H1 (cell line): ENCODE data around the gene UBAP2. TPM values are rescaled to one million over a fixed set of nuclear protein-coding genes. Genes with fewer than 3 reads are reported as not detected.

Source experiments
- CTCF ChIA-PET: fragments of 300-600 bp; sonication (Branson Sonifier 250); formaldehyde crosslinking; loops from one replicate; lab custom pipeline; 2021; ENCODE audit not compliant: partially characterized antibody; lab: Charles Lee
- POLR2A ChIA-PET: fragments of 300-600 bp; sonication (Branson Sonifier 250); formaldehyde crosslinking; loops from one replicate; lab custom pipeline; 2021; ENCODE audit warnings: inconsistent platforms; ENCODE audit not compliant: partially characterized antibody; lab: Charles Lee
- DNase-seq, 2 experiments: peaks; one replicate each; pipeline versions ENCODE4 v3.0.0 to v3.0.0-alpha.2; 2010 to 2022; ENCODE audit warnings: low spot score in 2 of 2, low read depth in 1 of 2, mixed read lengths in 1 of 2
- FAIRE-seq: peaks from 2 replicates; lab custom pipeline; 2011; peaks lifted over from hg19 to GRCh38; lab: Jason Lieb, UNC
- H2AFZ ChIP-seq: 2 replicates; pipeline ENCODE4 v1.8.1; 2012; ENCODE audit warnings: low read length, inconsistent platforms
- H2AK5ac ChIP-seq: 2 replicates; pipeline ENCODE4 v1.6.1; 2013; ENCODE audit warnings: low read depth, low read length
- H2BK120ac ChIP-seq: replicated peaks from 2 replicates; pipeline ENCODE3; 2013; ENCODE audit warnings: low read depth, low read length, inconsistent platforms
- H2BK12ac ChIP-seq: 2 replicates; pipeline ENCODE4 v1.6.1; 2013; ENCODE audit warnings: low read depth, low read length
- H2BK15ac ChIP-seq: 2 replicates; pipeline ENCODE4 v1.6.1; 2013; ENCODE audit warnings: low read length
- H2BK20ac ChIP-seq: 2 replicates; pipeline ENCODE4 v1.6.1; 2013; ENCODE audit warnings: low read length
- H2BK5ac ChIP-seq: 2 replicates; pipeline ENCODE4 v1.6.1; 2013; ENCODE audit warnings: low read depth, low read length
- H3K14ac ChIP-seq: 2 replicates; pipeline ENCODE4 v1.6.1; 2013; ENCODE audit warnings: inconsistent platforms; ENCODE audit not compliant: insufficient read length
- H3K18ac ChIP-seq: 2 replicates; pipeline ENCODE4 v1.6.1; 2013; ENCODE audit warnings: low read length; ENCODE audit errors: extremely low read depth
- H3K23ac ChIP-seq: 2 replicates; pipeline ENCODE4 v1.6.1; 2013; ENCODE audit warnings: inconsistent platforms; ENCODE audit not compliant: insufficient read length
- H3K23me2 ChIP-seq: 2 replicates; pipeline ENCODE4 v1.6.1; 2013; ENCODE audit warnings: low read depth, low read length
- H3K27ac ChIP-seq: 2 replicates; pipeline ENCODE4 v1.6.1; 2011; ENCODE audit warnings: low read depth, low read length, inconsistent platforms
- H3K27me3 ChIP-seq, 4 experiments: replicated peaks in 1 of 4; 1 replicate in 1 of 4; 2 replicates in 3 of 4; pipeline versions ENCODE4 v1.6.1 to v1.8.1; 2011 to 2013; ENCODE audit warnings: low read length in 3 of 4, mild to moderate bottlenecking in 3 of 4, inconsistent platforms in 2 of 4, mixed read lengths in 2 of 4, moderate library complexity in 1 of 4; ENCODE audit not compliant: control insufficient read depth in 3 of 4, insufficient read depth in 3 of 4; ENCODE audit errors: extremely low read depth in 1 of 4
- H3K36me3 ChIP-seq, 4 experiments: 2 replicates each; pipeline versions ENCODE4 v1.6.1 to v1.8.1; 2011 to 2013; ENCODE audit warnings: mild to moderate bottlenecking in 4 of 4, low read length in 3 of 4, moderate library complexity in 2 of 4, control low read depth in 1 of 4, inconsistent platforms in 1 of 4; ENCODE audit not compliant: insufficient read depth in 4 of 4, control insufficient read depth in 2 of 4
- H3K4ac ChIP-seq: replicated peaks from 2 replicates; pipeline ENCODE3; 2013; ENCODE audit warnings: low read length, low read depth, mixed read lengths, inconsistent platforms; ENCODE audit not compliant: insufficient read length
- H3K4me1 ChIP-seq, 4 experiments: replicated peaks in 1 of 4; 1 replicate in 1 of 4; 2 replicates in 3 of 4; pipeline versions ENCODE4 v1.6.1 to v1.8.1; 2011 to 2013; ENCODE audit warnings: low read length in 3 of 4, inconsistent platforms in 2 of 4, mixed read lengths in 1 of 4; ENCODE audit not compliant: insufficient read depth in 4 of 4, control insufficient read depth in 3 of 4
- H3K4me2 ChIP-seq, 2 experiments: 2 replicates each; pipeline versions ENCODE4 v1.6.1 to v1.8.1; 2011 to 2013; ENCODE audit warnings: low read depth in 2 of 2, low read length in 2 of 2, control low read depth in 1 of 2, inconsistent platforms in 1 of 2, mild to moderate bottlenecking in 1 of 2; ENCODE audit not compliant: insufficient read depth in 1 of 2
- H3K4me3 ChIP-seq, 4 experiments: fragments of 200-600, 300-600 bp in 1 of 4; sonication (generic), shearing (Covaris generic), sonication (Bioruptor Twin) in 1 of 4; 2 replicates each; pipeline versions ENCODE4 v1.5.1 to v1.8.1; 2011 to 2016; ENCODE audit warnings: low read length in 4 of 4, low read depth in 3 of 4, control low read depth in 2 of 4, inconsistent platforms in 2 of 4, mild to moderate bottlenecking in 2 of 4, mixed read lengths in 1 of 4, moderate library complexity in 1 of 4; ENCODE audit not compliant: insufficient read depth in 2 of 4; ENCODE audit errors: extremely low read depth in 1 of 4
- H3K56ac ChIP-seq: replicated peaks from 2 replicates; pipeline ENCODE3; 2013; ENCODE audit warnings: low read depth, mild to moderate bottlenecking, mixed read lengths, low read length, inconsistent platforms; ENCODE audit not compliant: insufficient read length
- H3K79me1 ChIP-seq: 2 replicates; pipeline ENCODE4 v1.6.1; 2013; ENCODE audit warnings: low read depth, low read length, control low read depth
- H3K79me2 ChIP-seq, 2 experiments: 2 replicates each; pipeline versions ENCODE4 v1.6.1 to v1.8.1; 2012 to 2013; ENCODE audit warnings: low read length in 2 of 2, mild to moderate bottlenecking in 2 of 2, inconsistent platforms in 1 of 2; ENCODE audit not compliant: insufficient read depth in 2 of 2, control insufficient read depth in 1 of 2
- H3K9ac ChIP-seq, 4 experiments: replicated peaks in 1 of 4; 1 replicate in 1 of 4; 2 replicates in 3 of 4; pipeline versions ENCODE4 v1.6.1 to v1.8.1; 2011 to 2013; ENCODE audit warnings: low read depth in 3 of 4, low read length in 3 of 4, control low read depth in 2 of 4, mild to moderate bottlenecking in 2 of 4, moderate library complexity in 2 of 4, inconsistent platforms in 1 of 4; ENCODE audit errors: extremely low read depth in 1 of 4
- H3K9me3 ChIP-seq, 2 experiments: 2 replicates each; pipeline versions ENCODE4 v1.6.1 to v1.8.1; 2012 to 2013; ENCODE audit warnings: mild to moderate bottlenecking in 2 of 2, moderate library complexity in 2 of 2, control low read depth in 1 of 2, inconsistent platforms in 1 of 2, low read depth in 1 of 2, low read length in 1 of 2, mixed read lengths in 1 of 2; ENCODE audit not compliant: insufficient read depth in 2 of 2
- H4K20me1 ChIP-seq, 2 experiments: replicated peaks in 1 of 2; 2 replicates each; pipeline versions ENCODE3 to v1.8.1; 2011 to 2013; ENCODE audit warnings: inconsistent platforms in 2 of 2, low read length in 2 of 2, mild to moderate bottlenecking in 1 of 2; ENCODE audit not compliant: insufficient read depth in 2 of 2, control insufficient read depth in 1 of 2
- H4K5ac ChIP-seq: 2 replicates; pipeline ENCODE4 v1.6.1; 2013; ENCODE audit warnings: low read length, low read depth, mixed read lengths, inconsistent platforms; ENCODE audit not compliant: insufficient read length
- H4K8ac ChIP-seq: 2 replicates; pipeline ENCODE4 v1.8.0; 2013; ENCODE audit warnings: mild to moderate bottlenecking, moderate library complexity, low read length, inconsistent platforms; ENCODE audit not compliant: insufficient read depth; ENCODE audit errors: extremely low read depth
- H4K91ac ChIP-seq: replicated peaks from 2 replicates; pipeline ENCODE3; 2013; ENCODE audit warnings: low read length, mixed read lengths, inconsistent platforms; ENCODE audit not compliant: insufficient read length
- BRCA1 ChIP-seq: IDR thresholded peaks from 2 replicates; pipeline ENCODE4 v1.6.1; 2012; ENCODE audit warnings: low read depth, low read length, improper control_type of control experiment
- KDM1A ChIP-seq: fragments of 200-600, 300-600 bp; sonication (generic); IDR thresholded peaks from 2 replicates; pipeline ENCODE4 v1.7.1; 2016; ENCODE audit warnings: mild to moderate bottlenecking, low read length, borderline replicate concordance
- KDM5A ChIP-seq: fragments of 200-600 bp; IDR thresholded peaks from 2 replicates; pipeline ENCODE4 v1.7.1; 2012; ENCODE audit warnings: mild to moderate bottlenecking, low read length, inconsistent platforms, mixed read lengths
- MAFK ChIP-seq: IDR thresholded peaks from 2 replicates; pipeline ENCODE4 v1.6.1; 2012; ENCODE audit warnings: low read depth, mild to moderate bottlenecking, improper control_type of control experiment, low read length
- NANOG ChIP-seq: IDR thresholded peaks from 2 replicates; pipeline ENCODE4 v1.6.1; 2011; ENCODE audit warnings: low read length, low read depth, mild to moderate bottlenecking, inconsistent platforms; ENCODE audit not compliant: insufficient read depth, poor library complexity, severe bottlenecking
- POLR2A ChIP-seq, 2 experiments: IDR thresholded peaks; 1 replicate in 1 of 2; 2 replicates in 1 of 2; pipeline ENCODE4 v1.6.1; 2011; ENCODE audit warnings: low read depth in 2 of 2, low read length in 2 of 2, mild to moderate bottlenecking in 2 of 2; ENCODE audit errors: control extremely low read depth in 1 of 2
- SAP30 ChIP-seq: fragments of 300-600 bp; sonication (generic); IDR thresholded peaks from 2 replicates; pipeline ENCODE4 v1.7.1; 2012; ENCODE audit warnings: low read length, moderate library complexity, mild to moderate bottlenecking, inconsistent platforms; ENCODE audit not compliant: insufficient read depth, insufficient replicate concordance
- SP1 ChIP-seq: IDR thresholded peaks from 2 replicates; pipeline ENCODE4 v1.6.1; 2011; ENCODE audit warnings: low read depth, low read length
- WGBS, 2 experiments: shearing (Covaris generic) in 1 of 2; methylation state at CpG; one replicate each; pipeline versions ENCODE4 v1.1.6 to v1.1.7; 2013 to 2015; ENCODE audit warnings: low lambda C conversion rate in 2 of 2, mixed read lengths in 2 of 2, inconsistent platforms in 1 of 2, low coverage in 1 of 2, missing lambda C conversion rate in 1 of 2; ENCODE audit not compliant: insufficient replicate concordance in 2 of 2, insufficient coverage in 1 of 2, insufficient read length in 1 of 2; ENCODE audit errors: extremely low coverage in 1 of 2, missing lambda C conversion rate in 1 of 2; 5-methylcytosine and 5-hydroxymethylcytosine counted together
- polyA plus RNA-seq, 7 experiments: library from polyadenylated mRNA; depleted of rRNA in 3 of 7; stranded (reverse) in 5 of 7; unstranded in 2 of 7; fragments of >200 nt in 5 of 7; fragments of 200-250 nt in 2 of 7; gene quantifications; 1 replicate in 5 of 7; 2 replicates in 1 of 7; 4 replicates in 1 of 7; pipeline versions ENCODE4 v1.2.1 to v1.2.3, GENCODE V29; 2011 to 2013; ENCODE audit warnings: missing spikeins in 2 of 7, mixed read lengths in 2 of 7
- total RNA-seq: library from RNA; stranded (reverse); fragmentation: NEBNext Ultra II Directional; extraction: Animal tissue kit (Norgen Biotek cat#: 25700); gene quantifications from 2 replicates; pipeline ENCODE4 v1.2.1, GENCODE V29; 2021
- TF ChIP-seq, protein P1 (sequence below): IDR thresholded peaks from 2 replicates; pipeline ENCODE4 v1.6.1; 2011; ENCODE audit warnings: low read length, improper control_type of control experiment
- TF ChIP-seq, protein P2 (sequence below), 3 experiments: IDR thresholded peaks; 1 replicate in 2 of 3; 2 replicates in 1 of 3; pipeline versions ENCODE4 v1.5.1 to v1.6.1; 2011; ENCODE audit warnings: low read length in 3 of 3, mild to moderate bottlenecking in 3 of 3, inconsistent platforms in 2 of 3, low read depth in 1 of 3, moderate library complexity in 1 of 3; ENCODE audit not compliant: insufficient read depth in 1 of 3; ENCODE audit errors: control extremely low read depth in 1 of 3

UBAP2 gene
- total and polyA plus RNA-seq, 2 of the 8 experiments (the other 6 are each of a cell fraction or from before 2014, with no cell fraction given) = 75.0 to 81.4 TPM

DNA sequence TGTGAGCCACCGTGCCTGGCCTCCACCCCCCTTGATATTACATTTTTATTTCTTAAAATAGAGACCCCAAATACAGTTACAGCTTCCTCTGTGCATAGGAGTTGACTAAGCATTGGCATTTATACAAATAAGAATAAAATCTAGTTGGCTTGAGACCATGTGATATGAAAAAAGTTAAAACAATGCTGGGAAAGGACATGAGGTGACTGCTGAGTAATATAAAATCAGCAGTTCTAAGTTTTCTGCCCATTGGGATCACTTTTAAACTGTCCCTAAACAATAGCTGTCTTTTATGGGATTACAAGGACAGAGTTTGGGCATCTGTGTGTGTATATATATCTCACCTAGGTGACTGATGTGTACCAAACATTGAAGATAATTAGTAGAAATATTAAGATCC lies 135.1 kb downstream of the UBAP2 start:
- no peaks in the 10 kb centered on the region for H3K27me3 ChIP-seq
- FAIRE-seq = no peak
- H4K8ac ChIP-seq = no peak overlapping the region
- no peak overlapping the region for H4K5ac ChIP-seq
- peaks cover 0 to 6% of the 10 kb centered on the region in 2 experiments; a peak in 1 of 4 replicates for H3K79me2 ChIP-seq
- no peak overlapping the region for H3K9ac ChIP-seq
- DNase-seq = no peak
- no peak overlapping the region for H3K4me2 ChIP-seq
- no peak overlapping the region for H3K23ac ChIP-seq
- H2BK12ac ChIP-seq = no peak overlapping the region
- peaks cover 0 to 36% (median 9%) of the 10 kb centered on the region in 4 experiments; a peak in 5 of 8 replicates for H3K36me3 ChIP-seq
- no peak overlapping the region for H3K18ac ChIP-seq
- H2AFZ ChIP-seq = no peak overlapping the region
- H4K91ac ChIP-seq = no peak overlapping the region
- H3K4me1 ChIP-seq = no peaks in the 10 kb centered on the region
- H3K79me1 ChIP-seq = no peaks in the 10 kb centered on the region
- ChIA-PET POLR2A (interaction anchor here (1.6 kb wide), 1 partner anchor 8 kb away, joined by 3 read pairs; no protein-coding TSS in a partner anchor), CTCF (interaction anchor here (0.5 to 5.8 kb wide), 2 partner anchors 10 to 214 kb away, joined by 3 to 37 read pairs; no protein-coding TSS in a partner anchor)
- no peak overlapping the region for H2BK5ac ChIP-seq
- no peak overlapping the region for H3K27ac ChIP-seq
- H3K14ac ChIP-seq = no peak overlapping the region
- no peak overlapping the region for H2BK20ac ChIP-seq
- no peaks in the 10 kb centered on the region for H3K23me2 ChIP-seq
- 92% methylated on average over 1 of the region's 1 CpG; no CpG with 5 or more reads in 1 of the 2 experiments for WGBS, 2 experiments
- no peak overlapping the region for H3K56ac ChIP-seq
- H2BK15ac ChIP-seq = no peak overlapping the region
- no peak overlapping the region for H3K4ac ChIP-seq
- H3K9me3 ChIP-seq = no peaks in the 10 kb centered on the region
- H3K4me3 ChIP-seq = no peak overlapping the region
- H2BK120ac ChIP-seq = no peak overlapping the region
- no peak overlapping the region for H2AK5ac ChIP-seq
- no peaks in the 10 kb centered on the region for H4K20me1 ChIP-seq
- TF ChIP-seq NANOG = no peak
- TF ChIP-seq POLR2A (IDR thresholded peaks at IDR 0.05; ENCODE audit: control extremely low read depth in 1 of 2, low read depth in 2 of 2, low read length in 2 of 2) = no peak
- TF ChIP-seq SP1 = no peak
- TF ChIP-seq KDM1A = no peak
- no peak for TF ChIP-seq KDM5A
- TF ChIP-seq BRCA1 = no peak
- TF ChIP-seq, protein P1, sequence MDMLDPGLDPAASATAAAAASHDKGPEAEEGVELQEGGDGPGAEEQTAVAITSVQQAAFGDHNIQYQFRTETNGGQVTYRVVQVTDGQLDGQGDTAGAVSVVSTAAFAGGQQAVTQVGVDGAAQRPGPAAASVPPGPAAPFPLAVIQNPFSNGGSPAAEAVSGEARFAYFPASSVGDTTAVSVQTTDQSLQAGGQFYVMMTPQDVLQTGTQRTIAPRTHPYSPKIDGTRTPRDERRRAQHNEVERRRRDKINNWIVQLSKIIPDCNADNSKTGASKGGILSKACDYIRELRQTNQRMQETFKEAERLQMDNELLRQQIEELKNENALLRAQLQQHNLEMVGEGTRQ = no peak
- no peak for TF ChIP-seq SAP30
- TF ChIP-seq, protein P2, sequence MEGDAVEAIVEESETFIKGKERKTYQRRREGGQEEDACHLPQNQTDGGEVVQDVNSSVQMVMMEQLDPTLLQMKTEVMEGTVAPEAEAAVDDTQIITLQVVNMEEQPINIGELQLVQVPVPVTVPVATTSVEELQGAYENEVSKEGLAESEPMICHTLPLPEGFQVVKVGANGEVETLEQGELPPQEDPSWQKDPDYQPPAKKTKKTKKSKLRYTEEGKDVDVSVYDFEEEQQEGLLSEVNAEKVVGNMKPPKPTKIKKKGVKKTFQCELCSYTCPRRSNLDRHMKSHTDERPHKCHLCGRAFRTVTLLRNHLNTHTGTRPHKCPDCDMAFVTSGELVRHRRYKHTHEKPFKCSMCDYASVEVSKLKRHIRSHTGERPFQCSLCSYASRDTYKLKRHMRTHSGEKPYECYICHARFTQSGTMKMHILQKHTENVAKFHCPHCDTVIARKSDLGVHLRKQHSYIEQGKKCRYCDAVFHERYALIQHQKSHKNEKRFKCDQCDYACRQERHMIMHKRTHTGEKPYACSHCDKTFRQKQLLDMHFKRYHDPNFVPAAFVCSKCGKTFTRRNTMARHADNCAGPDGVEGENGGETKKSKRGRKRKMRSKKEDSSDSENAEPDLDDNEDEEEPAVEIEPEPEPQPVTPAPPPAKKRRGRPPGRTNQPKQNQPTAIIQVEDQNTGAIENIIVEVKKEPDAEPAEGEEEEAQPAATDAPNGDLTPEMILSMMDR (IDR thresholded peaks at IDR 0.05; ENCODE audit: control extremely low read depth in 1 of 3, insufficient read depth in 1 of 3, low read depth in 1 of 3, low read length in 3 of 3) = no peak
- TF ChIP-seq MAFK = no peak
